GM12878 (cell line): ENCODE results near the gene UFC1. TPM values are rescaled to one million over a fixed set of nuclear protein-coding genes. Genes with fewer than 3 reads are reported as not detected.

Experiments used
- ATAC-seq: fragments of 200-7000 bp; cut with Tn5 transposase; 3 replicates; pipeline ENCODE4 v1.9.1; 2020; ENCODE audit warnings: mild to moderate bottlenecking, moderate library complexity
- BruUV-seq: library from RNA; stranded (reverse); fragments of 400-500 nt; replicated peaks from 2 replicates; lab custom pipeline; 2021; lab: Mats Ljungman, UMichigan
- CTCF ChIA-PET: fragments of 300-600 bp; sonication (Branson Sonifier 250); formaldehyde crosslinking; extraction: SDS; loops from one replicate; lab custom pipeline; 2021; ENCODE audit warnings: inconsistent platforms; lab: Yijun Ruan, JAX
- POLR2A ChIA-PET: fragments of 350-600 bp; formaldehyde crosslinking; extraction: SDS; loops from one replicate; lab custom pipeline; 2021; ENCODE audit warnings: inconsistent platforms; lab: Charles Lee
- RAD21 ChIA-PET: fragments of 300-600 bp; sonication (Branson Sonifier 250); formaldehyde crosslinking; loops from one replicate; lab custom pipeline; 2023; ENCODE audit warnings: antibody characterized with exemption; ENCODE audit not compliant: unreplicated experiment; lab: Charles Lee
- SMC1A ChIA-PET: fragments of 300-600 bp; sonication (Branson Sonifier 250); formaldehyde crosslinking; loops from one replicate; lab custom pipeline; 2023; ENCODE audit not compliant: unreplicated experiment, uncharacterized antibody; lab: Charles Lee
- DNase-seq: peaks from one replicate; pipeline ENCODE4 v3.0.0-alpha.2; 2011; ENCODE audit warnings: low read depth, low spot score
- FAIRE-seq: peaks from 3 replicates; lab custom pipeline; 2011; peaks lifted over from hg19 to GRCh38; lab: Jason Lieb, UNC
- H2AFZ ChIP-seq: 2 replicates; pipeline ENCODE4 v1.6.0; 2011; ENCODE audit warnings: low read depth, low read length, control low read depth; ENCODE audit not compliant: control insufficient read depth
- H3K27ac ChIP-seq: 2 replicates; pipeline ENCODE4 v1.5.1; 2011; ENCODE audit warnings: control low read depth; ENCODE audit not compliant: control insufficient read depth, insufficient read depth
- H3K27me3 ChIP-seq, 2 experiments: replicated peaks in 1 of 2; 2 replicates each; pipeline versions ENCODE4 v1.6.0 to v1.6.1; 2011; ENCODE audit warnings: low read length in 1 of 2; ENCODE audit not compliant: control insufficient read depth in 2 of 2, insufficient read depth in 2 of 2
- H3K36me3 ChIP-seq, 2 experiments: 2 replicates each; pipeline ENCODE4 v1.5.1; 2011; ENCODE audit warnings: low read length in 1 of 2; ENCODE audit not compliant: control insufficient read depth in 2 of 2, insufficient read depth in 2 of 2
- H3K4me1 ChIP-seq: 2 replicates; pipeline ENCODE4 v1.6.1; 2011; ENCODE audit warnings: mild to moderate bottlenecking, low read length, moderate library complexity, mixed read lengths; ENCODE audit not compliant: control insufficient read depth, insufficient read depth
- H3K4me2 ChIP-seq: 2 replicates; pipeline ENCODE4 v1.6.0; 2011; ENCODE audit warnings: control low read depth; ENCODE audit not compliant: control insufficient read depth, insufficient read depth
- H3K4me3 ChIP-seq: fragments of 200-600 bp; sonication (generic); 2 replicates; pipeline ENCODE4 v1.5.1; 2016
- H3K79me2 ChIP-seq: 2 replicates; pipeline ENCODE4 v1.6.0; 2011; ENCODE audit warnings: low read length; ENCODE audit not compliant: control insufficient read depth, insufficient read depth
- H3K9ac ChIP-seq: 2 replicates; pipeline ENCODE4 v1.8.0; 2011; ENCODE audit warnings: low read length, control low read depth, mixed read lengths; ENCODE audit not compliant: control insufficient read depth, insufficient read depth
- H3K9me3 ChIP-seq: replicated peaks from 3 replicates; pipeline ENCODE4 v1.5.1; 2011; ENCODE audit warnings: mild to moderate bottlenecking, low read length; ENCODE audit not compliant: control insufficient read depth, insufficient read depth
- H4K20me1 ChIP-seq: 2 replicates; pipeline ENCODE4 v1.6.0; 2011; ENCODE audit not compliant: control insufficient read depth, insufficient read depth
- ATF2 ChIP-seq: IDR thresholded peaks from 2 replicates; pipeline ENCODE4 v1.6.1; 2012; ENCODE audit warnings: low read length, inconsistent platforms
- ETV6 ChIP-seq, 2 experiments: fragments of 450-650 bp in 1 of 2; IDR thresholded peaks in 1 of 2; conservative IDR thresholded peaks in 1 of 2; 2 replicates each; pipeline ENCODE4 v1.6.1; 2014; ENCODE audit warnings: antibody characterized with exemption in 1 of 2, borderline replicate concordance in 1 of 2, low read depth in 1 of 2, mild to moderate bottlenecking in 1 of 2, moderate library complexity in 1 of 2
- IRF5 ChIP-seq: fragments of 450-650 bp; IDR thresholded peaks from 2 replicates; pipeline ENCODE4 v1.6.1; 2017; ENCODE audit warnings: borderline replicate concordance
- KLF5 ChIP-seq: fragments of 450-650 bp; IDR thresholded peaks from 2 replicates; pipeline ENCODE4 v1.6.1; 2014; ENCODE audit warnings: mild to moderate bottlenecking; ENCODE audit not compliant: partially characterized antibody
- NR2F1 ChIP-seq: fragments of 450-650 bp; conservative IDR thresholded peaks from 2 replicates; pipeline ENCODE4 v1.6.1; 2017; ENCODE audit warnings: mild to moderate bottlenecking
- TCF12 ChIP-seq: IDR thresholded peaks from 2 replicates; pipeline ENCODE4 v1.6.1; 2011; ENCODE audit warnings: low read depth, mild to moderate bottlenecking, low read length
- ZNF592 ChIP-seq: fragments of 450-650 bp; IDR thresholded peaks from 2 replicates; pipeline ENCODE4 v1.6.1; 2017; ENCODE audit warnings: mild to moderate bottlenecking, moderate library complexity
- WGBS: methylation state at CpG from one replicate; pipeline ENCODE4 v1.1.6; 2016; ENCODE audit warnings: low lambda C conversion rate; ENCODE audit not compliant: insufficient replicate concordance, insufficient coverage; ENCODE audit errors: missing lambda C conversion rate; 5-methylcytosine and 5-hydroxymethylcytosine counted together
- in situ Hi-C: fragments of 300-500 bp; cut with MboI; formaldehyde crosslinking; loops from 9 replicates; pipeline ENCODE4 v1.14.3; 2018; ENCODE audit warnings: mixed read lengths
- intact Hi-C: fragments of 100-400 bp; cut with micrococcal nuclease; formaldehyde crosslinking; loops from one replicate; pipeline ENCODE4 v1.14.2; 2022; ENCODE audit not compliant: unreplicated experiment
- polyA plus RNA-seq, 11 experiments: library from polyadenylated mRNA; depleted of rRNA in 4 of 11; unstranded in 6 of 11; stranded (reverse) in 5 of 11; fragments of >200 nt; fragmentation: Nextera tagmentation in 4 of 11; fragmentation: Illumina TruSeq in 1 of 11; extraction: Ambion mirVana in 4 of 11; extraction: Trizol in 1 of 11; gene quantifications; 1 replicate in 1 of 11; 2 replicates in 10 of 11; pipeline versions ENCODE4 v1.2.1 to v1.2.3, GENCODE V29; 2011 to 2016; ENCODE audit warnings: inconsistent platforms in 2 of 11, missing spikeins in 2 of 11, low read depth in 1 of 11
- total RNA-seq, 4 experiments: library from RNA; depleted of rRNA in 3 of 4; stranded (reverse); fragments of >200 nt in 3 of 4; fragmentation: Illumina TruSeq in 1 of 4; extraction: Trizol in 1 of 4; gene quantifications; 2 replicates each; pipeline versions ENCODE4 v1.2.1 to v1.2.3, GENCODE V29; 2013 to 2021

The UFC1 gene
- total and polyA plus RNA-seq, 10 of the 15 experiments (the other 5 are each of a cell fraction or from before 2014, with no cell fraction given), result 95.9 to 239 (median 151) TPM

GRCh38 chr1:161138431-161138830, 15.3 kb upstream of the UFC1 start:
- ChIA-PET RAD21 (interaction anchor here (1.3 to 2.8 kb wide), 6 partner anchors 21 to 141 kb away, joined by 3 to 15 read pairs (median 4); partner anchors contain the start of genes ARHGAP30, KLHDC9, NIT1 and PFDN2), SMC1A (interaction anchor here (0.7 to 4.4 kb wide), 14 partner anchors 9 to 186 kb away, joined by 3 to 26 read pairs (median 4); partner anchors contain the start of genes ARHGAP30, KLHDC9, NIT1 and PFDN2), POLR2A (interaction anchor here (0.9 to 1.2 kb wide), 2 partner anchors 11 to 357 kb away, joined by 3 read pairs; no protein-coding TSS in a partner anchor), CTCF (interaction anchor here (0.7 to 6.2 kb wide), 19 partner anchors 8 to 303 kb away, joined by 3 to 60 read pairs (median 5); partner anchors contain the start of genes ARHGAP30, KLHDC9, NIT1 and PFDN2)
- DNase-seq (no peak), FAIRE-seq (no peak), ATAC-seq (no peak)
- in situ Hi-C loops (no loop called here), intact Hi-C loops (no loop called here)
- H3K27me3 ChIP-seq, result no peaks in the 10 kb centered on the region
- H3K79me2 ChIP-seq, result peaks cover 12% of the 10 kb centered on the region
- TF ChIP-seq ETV6 (conservative IDR thresholded peaks at IDR 0.05 in 1 of 2, IDR thresholded peaks at IDR 0.05 in 1 of 2; ENCODE audit: borderline replicate concordance in 1 of 2, low read depth in 1 of 2), result no peak
- TF ChIP-seq ZNF592, result no peak
- TF ChIP-seq ATF2, result no peak
- TF ChIP-seq IRF5, result no peak
- no peak for TF ChIP-seq NR2F1
- TF ChIP-seq KLF5, result no peak
- TF ChIP-seq TCF12, result no peak
- no peak overlapping the region for H3K4me2 ChIP-seq
- no peaks in the 10 kb centered on the region for H3K4me1 ChIP-seq
- no peaks in the 10 kb centered on the region for H3K36me3 ChIP-seq
- no TSS peak for BruUV-seq
- H3K4me3 ChIP-seq, result no peak overlapping the region
- H3K27ac ChIP-seq, result no peak overlapping the region
- no peaks in the 10 kb centered on the region for H3K9me3 ChIP-seq
- WGBS, result 100% methylated on average over 1 of the region's 1 CpG
- H4K20me1 ChIP-seq, result no peaks in the 10 kb centered on the region
- H3K9ac ChIP-seq, result no peak overlapping the region
- no peak overlapping the region for H2AFZ ChIP-seq
